ENCODE results near the gene CMSS1. TPM values are rescaled to one million over a fixed set of nuclear protein-coding genes. Genes with fewer than 3 reads are reported as not detected.

The CMSS1 gene
- polyA plus RNA-seq, 1 of the 3 experiments (the other 2 are of a cell fraction): 9.1 TPM

DNA sequence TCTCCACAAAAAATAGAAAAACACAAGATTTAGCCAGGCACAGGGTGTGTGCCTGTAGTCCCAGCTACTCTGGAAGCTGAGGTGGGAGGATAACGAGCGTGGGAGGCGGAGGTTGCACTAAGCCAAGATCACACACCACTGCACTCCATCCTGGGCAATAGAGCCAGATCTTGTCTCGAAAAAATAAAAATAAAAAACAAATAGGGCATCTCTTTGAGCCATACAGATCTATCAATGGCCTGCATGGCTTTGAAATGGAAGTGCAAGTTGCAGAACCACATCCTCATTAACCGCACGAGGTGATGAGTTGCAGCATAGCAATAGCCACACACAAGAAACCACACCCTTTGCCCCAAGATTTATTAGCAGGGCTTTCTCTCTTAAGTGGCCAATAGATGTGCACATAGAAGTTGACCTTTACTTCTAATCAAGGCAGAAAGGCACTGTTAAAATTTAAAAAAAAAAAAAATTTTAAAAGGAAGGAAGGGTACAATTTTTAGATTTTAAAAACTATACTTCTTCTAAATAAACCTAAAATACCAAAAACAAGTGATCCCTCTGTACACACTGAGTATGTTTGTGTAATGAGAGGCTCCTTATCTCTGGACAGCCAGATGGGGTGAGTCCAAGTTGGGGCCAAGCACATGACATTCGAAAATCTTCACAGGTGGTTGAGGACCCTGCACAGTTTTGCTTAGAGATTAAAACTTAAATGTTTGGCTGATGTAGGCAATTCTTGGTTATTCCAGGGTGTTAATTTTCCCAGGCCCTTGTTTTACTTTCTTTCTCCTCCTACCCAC lies 243.2 kb downstream of the CMSS1 start (continued):
- TF ChIP-seq, protein P1, sequence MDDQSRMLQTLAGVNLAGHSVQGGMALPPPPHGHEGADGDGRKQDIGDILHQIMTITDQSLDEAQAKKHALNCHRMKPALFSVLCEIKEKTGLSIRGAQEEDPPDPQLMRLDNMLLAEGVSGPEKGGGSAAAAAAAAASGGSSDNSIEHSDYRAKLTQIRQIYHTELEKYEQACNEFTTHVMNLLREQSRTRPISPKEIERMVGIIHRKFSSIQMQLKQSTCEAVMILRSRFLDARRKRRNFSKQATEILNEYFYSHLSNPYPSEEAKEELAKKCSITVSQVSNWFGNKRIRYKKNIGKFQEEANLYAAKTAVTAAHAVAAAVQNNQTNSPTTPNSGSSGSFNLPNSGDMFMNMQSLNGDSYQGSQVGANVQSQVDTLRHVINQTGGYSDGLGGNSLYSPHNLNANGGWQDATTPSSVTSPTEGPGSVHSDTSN (IDR thresholded peaks at IDR 0.05): no peak
- TF ChIP-seq REST (IDR thresholded peaks at IDR 0.05; ENCODE audit: low read depth, low read length) (no peak), MXI1 (IDR thresholded peaks at IDR 0.05; ENCODE audit: low read depth, low read length) (no peak), TEAD4 (IDR thresholded peaks at IDR 0.05; ENCODE audit: borderline replicate concordance, insufficient read depth) (no peak)
- TF ChIP-seq, protein P2, sequence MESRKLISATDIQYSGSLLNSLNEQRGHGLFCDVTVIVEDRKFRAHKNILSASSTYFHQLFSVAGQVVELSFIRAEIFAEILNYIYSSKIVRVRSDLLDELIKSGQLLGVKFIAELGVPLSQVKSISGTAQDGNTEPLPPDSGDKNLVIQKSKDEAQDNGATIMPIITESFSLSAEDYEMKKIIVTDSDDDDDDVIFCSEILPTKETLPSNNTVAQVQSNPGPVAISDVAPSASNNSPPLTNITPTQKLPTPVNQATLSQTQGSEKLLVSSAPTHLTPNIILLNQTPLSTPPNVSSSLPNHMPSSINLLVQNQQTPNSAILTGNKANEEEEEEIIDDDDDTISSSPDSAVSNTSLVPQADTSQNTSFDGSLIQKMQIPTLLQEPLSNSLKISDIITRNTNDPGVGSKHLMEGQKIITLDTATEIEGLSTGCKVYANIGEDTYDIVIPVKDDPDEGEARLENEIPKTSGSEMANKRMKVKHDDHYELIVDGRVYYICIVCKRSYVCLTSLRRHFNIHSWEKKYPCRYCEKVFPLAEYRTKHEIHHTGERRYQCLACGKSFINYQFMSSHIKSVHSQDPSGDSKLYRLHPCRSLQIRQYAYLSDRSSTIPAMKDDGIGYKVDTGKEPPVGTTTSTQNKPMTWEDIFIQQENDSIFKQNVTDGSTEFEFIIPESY (IDR thresholded peaks at IDR 0.05; ENCODE audit: borderline replicate concordance, low read depth): no peak

DNA sequence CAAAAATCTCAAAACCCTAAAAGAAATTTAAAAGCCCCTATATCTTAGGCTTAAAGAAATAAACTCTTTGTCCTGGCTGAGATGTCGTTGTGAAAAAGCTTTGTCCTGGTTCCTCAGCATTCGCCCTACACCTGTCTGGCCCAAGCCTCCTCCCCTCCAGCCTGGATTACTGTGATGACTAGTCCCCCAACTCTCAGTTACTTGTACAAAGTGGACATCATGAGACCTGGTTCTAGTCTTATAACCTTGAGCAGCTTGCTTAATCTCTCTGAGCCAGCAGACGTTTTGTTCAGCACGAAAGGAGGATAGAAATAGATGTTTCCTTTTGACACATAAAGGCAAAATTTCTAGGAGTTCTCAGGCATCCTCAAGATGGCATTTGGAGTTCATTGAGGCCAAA lies 245.0 kb downstream of the CMSS1 start:
- DNase-seq: no peak
- no peaks in the 10 kb centered on the region for H4K20me1 ChIP-seq (ENCODE audit: insufficient read depth)
- no peaks in the 10 kb centered on the region for H3F3A ChIP-seq (replicated peaks; ENCODE audit: insufficient read depth)
- no peak for TF ChIP-seq RAD21 (IDR thresholded peaks at IDR 0.05; ENCODE audit: low read length)
- TF ChIP-seq EZH2phosphoT487 (IDR thresholded peaks at IDR 0.05; ENCODE audit: borderline replicate concordance, low read depth): no peak
- TF ChIP-seq EP300 (IDR thresholded peaks at IDR 0.05; ENCODE audit: borderline replicate concordance in 1 of 2, low read depth in 1 of 2, low read length in 1 of 2): no peak
- no peak for TF ChIP-seq JUND (IDR thresholded peaks at IDR 0.05)
- no peak for TF ChIP-seq RXRA (IDR thresholded peaks at IDR 0.05; ENCODE audit: borderline replicate concordance, low read depth)
- no peak for TF ChIP-seq TCF12 (IDR thresholded peaks at IDR 0.05)
- TF ChIP-seq IRF3 (IDR thresholded peaks at IDR 0.05; ENCODE audit: low read depth, low read length): no peak
- no peak for TF ChIP-seq FOSL2 (IDR thresholded peaks at IDR 0.05; ENCODE audit: borderline replicate concordance, low read depth)
- TF ChIP-seq CHD2 (IDR thresholded peaks at IDR 0.05; ENCODE audit: low read length, partially characterized antibody): no peak
- no peak for TF ChIP-seq MEF2A (IDR thresholded peaks at IDR 0.05; ENCODE audit: borderline replicate concordance, low read depth)
- TF ChIP-seq USF1 (IDR thresholded peaks at IDR 0.05; ENCODE audit: borderline replicate concordance, low read depth): no peak
- no peak for TF ChIP-seq NRF1 (IDR thresholded peaks at IDR 0.05; ENCODE audit: low read depth, low read length)
- TF ChIP-seq GATA2 (CRISPR knock-in tag; IDR thresholded peaks at IDR 0.05): no peak
- TF ChIP-seq SMC3 (IDR thresholded peaks at IDR 0.05; ENCODE audit: low read depth, low read length): no peak
- no peaks in the 10 kb centered on the region for H3K9me2 ChIP-seq
- H3K79me2 ChIP-seq (ENCODE audit: insufficient read depth): no peaks in the 10 kb centered on the region
- ChIA-PET CTCF (interaction anchor here (0.6 to 5.6 kb wide), 5 partner anchors 13 to 231 kb away, joined by 3 to 31 read pairs (median 3); no protein-coding TSS in a partner anchor), POLR2A (no interaction called here)
- no peak overlapping the region for H3K4me2 ChIP-seq
- no peaks in the 10 kb centered on the region for H3K36me3 ChIP-seq (replicated peaks in 1 of 2; ENCODE audit: control insufficient read depth in 1 of 2, insufficient read depth in 2 of 2, low read length in 1 of 2)
- WGBS (ENCODE audit: low lambda C conversion rate): 98% methylated on average over 4 of the region's 4 CpGs
- H3K27me3 ChIP-seq (ENCODE audit: insufficient read depth): no peaks in the 10 kb centered on the region
- H3K4me1 ChIP-seq (ENCODE audit: control insufficient read depth in 1 of 2, insufficient read depth in 2 of 2, low read depth in 1 of 2, low read length in 1 of 2): peaks cover 0 to 3% of the 10 kb centered on the region in 2 experiments; a peak in 1 of 4 replicates
- H3K9ac ChIP-seq: no peak overlapping the region
- no peaks in the 10 kb centered on the region for H3K9me3 ChIP-seq
- no peak overlapping the region for H3K27ac ChIP-seq (ENCODE audit: low read depth in 2 of 2, low read length in 1 of 2)
- H2AFZ ChIP-seq (ENCODE audit: low read depth): no peak overlapping the region
- no peak overlapping the region for H3K4me3 ChIP-seq (ENCODE audit: low read depth in 2 of 2, low read length in 1 of 2)

Measured in SK-N-SH (cell line).